Natural killer cell treated with Interleukin-12 subunit alpha and Interleukin-12 subunit beta and Interleukin-15 and Interleukin-18, amount 100 ng/mL, for 72 hours (primary cell): Measurements from ENCODE around the gene FKBP1B. TPM values are rescaled to one million over a fixed set of nuclear protein-coding genes. Genes with fewer than 3 reads are reported as not detected.
A peak's percentile ranks its signal among the peaks of the same experiment; 100 is the strongest.

Source experiments
- ATAC-seq, 2 donors: fragments of 150-1000 bp; cut with Tn5 transposase in 1 of 2; sonication (Bioruptor Pico), chemical (Tn5 transposase) in 1 of 2; 2 replicates each; pipeline ENCODE4 v1.10.0; 2021
- DNase-seq: peaks from one replicate; pipeline ENCODE4 v3.0.0; 2022; ENCODE audit warnings: low spot score
- H3K27ac Mint-ChIP-seq, 2 donors: 1 replicate in 1 of 2; 2 replicates in 1 of 2; pipeline ENCODE4 v1.8.0; 2022; ENCODE audit warnings: mixed read lengths in 2 of 2, mild to moderate bottlenecking in 1 of 2, moderate library complexity in 1 of 2
- H3K27me3 Mint-ChIP-seq, 2 donors: 1 replicate in 1 of 2; 2 replicates in 1 of 2; pipeline ENCODE4 v1.8.0; 2022; ENCODE audit warnings: mixed read lengths in 2 of 2
- H3K36me3 Mint-ChIP-seq: one replicate; pipeline ENCODE4 v1.8.0; 2022; ENCODE audit warnings: mixed read lengths
- H3K4me1 Mint-ChIP-seq, 2 donors: 1 replicate in 1 of 2; 2 replicates in 1 of 2; pipeline ENCODE4 v1.8.0; 2022; ENCODE audit warnings: low read depth in 2 of 2, mixed read lengths in 2 of 2, mild to moderate bottlenecking in 1 of 2
- H3K4me3 Mint-ChIP-seq: one replicate; pipeline ENCODE4 v1.8.0; 2022; ENCODE audit warnings: mixed read lengths
- H3K9me3 Mint-ChIP-seq: 2 replicates; pipeline ENCODE4 v1.8.0; 2022; ENCODE audit warnings: mixed read lengths
- total RNA-seq, 2 donors: library from RNA; stranded (reverse); gene quantifications; one replicate each; pipeline ENCODE4 v1.2.3, GENCODE V29; 2022

Gene FKBP1B
- total RNA-seq, 2 donors from 2014 or later, result 1.6 to 2.4 TPM

- no peaks in the 10 kb centered on the region for H3K9me3 Mint-ChIP-seq
- ATAC-seq (no peak), DNase-seq (no peak)
Measured at GRCh38 chr2:24065341-24065740, 15.8 kb downstream of the FKBP1B start.

GRCh38 chr2:24072259-24072658, 22.7 kb downstream of the FKBP1B start:
- Mint-ChIP-seq H3K27ac (no peak overlapping the region), H3K36me3 (no peaks in the 10 kb centered on the region), H3K4me1 (peaks cover 19 to 21% of the 10 kb centered on the region in 2 donors), H3K27me3 (no peaks in the 10 kb centered on the region), H3K4me3 (no peak overlapping the region), H3K9me3 (no peaks in the 10 kb centered on the region)
- DNase-seq (no peak), ATAC-seq (no peak)

More at GRCh38 chr2:24065341-24065740, 15.8 kb downstream of the FKBP1B start:
- H3K27me3 Mint-ChIP-seq, result no peaks in the 10 kb centered on the region
- H3K27ac Mint-ChIP-seq, result no peak overlapping the region
- H3K36me3 Mint-ChIP-seq, result peaks cover 4% of the 10 kb centered on the region
- H3K4me3 Mint-ChIP-seq, result no peak overlapping the region
- peaks cover 0 to 7% of the 10 kb centered on the region in 2 donors for H3K4me1 Mint-ChIP-seq

GRCh38 chr2:24073816-24074215, 24.3 kb downstream of the FKBP1B start:
- peak overlapping the region; percentile 38 to 90 for H3K27ac Mint-ChIP-seq
- peak overlapping the region; percentile 53 for H3K4me3 Mint-ChIP-seq
- H3K9me3 Mint-ChIP-seq, result no peaks in the 10 kb centered on the region
- H3K36me3 Mint-ChIP-seq, result no peaks in the 10 kb centered on the region
- DNase-seq (no peak), ATAC-seq (no peak)
- no peaks in the 10 kb centered on the region for H3K27me3 Mint-ChIP-seq
- peaks cover 26 to 27% of the 10 kb centered on the region in 2 donors for H3K4me1 Mint-ChIP-seq

- no peak for ATAC-seq
- H3K27ac Mint-ChIP-seq, result peak overlapping the region; percentile 90 to 92
Measured at GRCh38 chr2:24075259-24075658, 25.7 kb downstream of the FKBP1B start.

GRCh38 chr2:24075915-24076848, 26.6 kb downstream of the FKBP1B start, which contains the start of gene SF3B6:
SF3B6 (minus strand) TSS chr2:24076326; CDS start chr2:24076229, 97 bp downstream.
- peak; percentile 95 to 97 for ATAC-seq
- H3K4me1 Mint-ChIP-seq, result peaks cover 21 to 27% of the 10 kb centered on the region in 2 donors
- DNase-seq, result peak; percentile 99
- H3K4me3 Mint-ChIP-seq, result peak within 1 kb of the TSS; percentile 96
- H3K9me3 Mint-ChIP-seq, result no peaks in the 10 kb centered on the region
- peak within 1 kb of the TSS; percentile 90 to 92 for H3K27ac Mint-ChIP-seq
- no peaks in the 10 kb centered on the region for H3K27me3 Mint-ChIP-seq
- no peaks in the 10 kb centered on the region for H3K36me3 Mint-ChIP-seq

More at GRCh38 chr2:24075259-24075658, 25.7 kb downstream of the FKBP1B start:
- H3K36me3 Mint-ChIP-seq, result no peaks in the 10 kb centered on the region
- no peaks in the 10 kb centered on the region for H3K27me3 Mint-ChIP-seq
- peak overlapping the region; percentile 96 for H3K4me3 Mint-ChIP-seq
- peaks cover 21 to 27% of the 10 kb centered on the region in 2 donors for H3K4me1 Mint-ChIP-seq
- DNase-seq, result no peak
- H3K9me3 Mint-ChIP-seq, result no peaks in the 10 kb centered on the region

- ATAC-seq, result peak in 1 of 2 donors; percentile 24
- no peak for DNase-seq
- H3K4me1 Mint-ChIP-seq, result peaks cover 21 to 27% of the 10 kb centered on the region in 2 donors
Measured at GRCh38 chr2:24076849-24077534, 27.5 kb downstream of the FKBP1B start.

GRCh38 chr2:24077535-24077877, 28.0 kb downstream of the FKBP1B start:
- H3K9me3 Mint-ChIP-seq, result no peaks in the 10 kb centered on the region
- H3K4me3 Mint-ChIP-seq, result peak overlapping the region; percentile 96
- DNase-seq (no peak), ATAC-seq (no peak)
- H3K27ac Mint-ChIP-seq, result peak overlapping the region; percentile 90 to 92
- H3K4me1 Mint-ChIP-seq, result peaks cover 23 to 31% of the 10 kb centered on the region in 2 donors
- no peaks in the 10 kb centered on the region for H3K27me3 Mint-ChIP-seq
- H3K36me3 Mint-ChIP-seq, result no peaks in the 10 kb centered on the region

More at GRCh38 chr2:24076849-24077534, 27.5 kb downstream of the FKBP1B start:
- Mint-ChIP-seq H3K36me3 (no peaks in the 10 kb centered on the region), H3K4me3 (peak overlapping the region; percentile 96), H3K27ac (peak overlapping the region; percentile 90 to 92), H3K9me3 (no peaks in the 10 kb centered on the region), H3K27me3 (no peaks in the 10 kb centered on the region)

- Mint-ChIP-seq H3K27ac (peak overlapping the region; percentile 90 to 92), H3K9me3 (no peaks in the 10 kb centered on the region), H3K36me3 (no peaks in the 10 kb centered on the region), H3K4me3 (peak overlapping the region; percentile 96), H3K27me3 (no peaks in the 10 kb centered on the region), H3K4me1 (peaks cover 23 to 31% of the 10 kb centered on the region in 2 donors)
- no peak for DNase-seq
- no peak for ATAC-seq
Measured at GRCh38 chr2:24077879-24078278, 28.3 kb downstream of the FKBP1B start.

GRCh38 chr2:24080701-24081100, 31.2 kb downstream of the FKBP1B start:
- DNase-seq, result no peak
- no peaks in the 10 kb centered on the region for H3K9me3 Mint-ChIP-seq
- peaks cover 12 to 30% of the 10 kb centered on the region in 2 donors for H3K4me1 Mint-ChIP-seq
- H3K36me3 Mint-ChIP-seq, result no peaks in the 10 kb centered on the region
- H3K4me3 Mint-ChIP-seq, result no peak overlapping the region
- H3K27ac Mint-ChIP-seq, result no peak overlapping the region
- no peaks in the 10 kb centered on the region for H3K27me3 Mint-ChIP-seq
- ATAC-seq, result no peak

- Mint-ChIP-seq H3K36me3 (no peaks in the 10 kb centered on the region), H3K27ac (peak overlapping the region; percentile 49 to 69), H3K4me3 (peak overlapping the region; percentile 87), H3K9me3 (no peaks in the 10 kb centered on the region), H3K27me3 (no peaks in the 10 kb centered on the region), H3K4me1 (peaks cover 5 to 22% of the 10 kb centered on the region in 2 donors)
- no peak for DNase-seq
- ATAC-seq, result no peak
Measured at GRCh38 chr2:24082787-24083566, 33.4 kb downstream of the FKBP1B start.

GRCh38 chr2:24083567-24084385, 34.2 kb downstream of the FKBP1B start:
- DNase-seq, result peak; percentile 67
- H3K27me3 Mint-ChIP-seq, result no peaks in the 10 kb centered on the region
- H3K27ac Mint-ChIP-seq, result peak overlapping the region; percentile 49 to 69
- no peaks in the 10 kb centered on the region for H3K36me3 Mint-ChIP-seq
- ATAC-seq, result peak; percentile 66 to 77
- peaks cover 7 to 24% of the 10 kb centered on the region in 2 donors for H3K4me1 Mint-ChIP-seq
- peak overlapping the region; percentile 87 for H3K4me3 Mint-ChIP-seq
- no peaks in the 10 kb centered on the region for H3K9me3 Mint-ChIP-seq

- H3K4me1 Mint-ChIP-seq, result peaks cover 9 to 24% of the 10 kb centered on the region in 2 donors
- H3K27ac Mint-ChIP-seq, result peak within 1 kb of the TSS; percentile 53 to 69
- ATAC-seq (peak; percentile 96 to 97), DNase-seq (peak; percentile 88)
- H3K27me3 Mint-ChIP-seq, result no peaks in the 10 kb centered on the region
- H3K4me3 Mint-ChIP-seq, result peak within 1 kb of the TSS; percentile 87
- no peaks in the 10 kb centered on the region for H3K9me3 Mint-ChIP-seq
- no peaks in the 10 kb centered on the region for H3K36me3 Mint-ChIP-seq
Measured at GRCh38 chr2:24084386-24085199, 35.1 kb downstream of the FKBP1B start, which contains the start of gene TP53I3. TP53I3 (minus strand) TSS chr2:24084834; CDS start chr2:24084326, 508 bp downstream.
